Measurements from ENCODE around the gene DOCK11. TPM values are rescaled to one million over a fixed set of nuclear protein-coding genes. Genes with fewer than 3 reads are reported as not detected.

The DOCK11 gene
- total RNA-seq, 2 experiments from 2014 or later: 62.6 to 66.0 TPM

DNA sequence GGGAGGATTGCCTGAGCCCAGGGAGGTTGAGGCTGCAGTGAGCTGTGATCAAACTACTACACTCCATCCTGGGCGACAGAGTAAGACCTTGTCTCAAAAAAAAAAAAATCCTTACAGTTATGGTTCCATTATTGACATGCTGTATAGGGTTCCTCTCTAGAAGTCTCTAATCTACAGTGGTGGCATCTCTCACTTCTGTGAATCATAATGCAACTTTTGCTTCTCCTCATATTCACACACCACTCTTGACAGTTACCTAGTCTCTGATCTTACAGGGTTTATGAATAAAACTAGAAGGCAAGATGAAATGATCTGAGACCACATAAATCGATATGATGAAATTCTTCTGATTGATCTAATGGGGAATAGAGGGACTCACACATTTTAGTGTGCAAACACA is 40.6 kb downstream of the DOCK11 start:
- ChIA-PET POLR2A (interaction anchor here (0.8 to 12.2 kb wide), 3 partner anchors 17 to 40 kb away, joined by 3 to 155 read pairs (median 3); partner anchors contain the start of gene DOCK11), CTCF (interaction anchor here (1.3 to 5.3 kb wide), 2 partner anchors 22 to 40 kb away, joined by 4 to 23 read pairs; partner anchors contain the start of gene DOCK11)
- Mint-ChIP-seq H3K27ac (peak overlapping the region; percentile 89), H3K4me1 (ENCODE audit: low read depth) (peaks cover 58% of the 10 kb centered on the region), H3K36me3 (ENCODE audit: low read depth) (peaks cover 12% of the 10 kb centered on the region), H3K27me3 (ENCODE audit: low read depth) (no peaks in the 10 kb centered on the region), H3K9me3 (ENCODE audit: insufficient read depth) (no peaks in the 10 kb centered on the region), H3K4me3 (peak overlapping the region; percentile 42)
- DNase-seq (no peak), ATAC-seq (peak; percentile 74)

DNA sequence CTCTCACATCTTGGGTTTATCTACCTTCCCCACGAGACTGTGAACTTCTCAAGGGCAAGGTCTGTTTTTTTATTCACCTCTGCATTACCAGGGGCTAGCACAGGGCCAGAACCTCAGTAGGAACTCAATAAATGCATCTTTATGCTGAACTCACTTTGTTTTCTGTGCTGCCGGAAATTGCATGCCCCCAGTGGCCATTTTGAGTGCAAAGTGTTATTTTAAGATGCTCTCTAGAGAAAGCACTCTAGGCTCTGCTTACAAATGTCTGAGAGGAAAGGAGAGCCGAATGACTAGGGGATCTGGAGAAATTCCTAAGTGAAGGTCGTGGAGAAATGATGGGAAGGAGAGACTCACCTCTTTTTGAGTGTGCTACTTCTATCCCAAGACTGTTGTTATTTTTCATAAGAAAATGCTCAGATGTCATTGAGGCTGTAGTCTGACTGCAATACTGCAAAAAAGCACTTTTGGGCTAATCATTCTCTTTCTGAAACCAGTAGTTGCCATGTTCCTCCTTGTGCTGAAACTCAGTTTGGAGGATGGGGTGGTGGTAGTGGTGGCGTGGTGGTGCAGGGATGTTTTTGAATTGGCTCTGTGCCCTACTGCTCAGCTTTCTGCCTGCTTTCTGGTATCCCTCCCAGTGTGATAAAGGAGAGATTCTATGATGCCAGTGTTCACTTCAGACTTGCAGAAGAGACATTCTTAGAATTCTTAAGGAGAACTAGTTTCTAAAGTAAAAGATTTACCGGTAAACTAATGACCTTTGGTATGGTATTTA is 41.3 kb downstream of the DOCK11 start:
- Mint-ChIP-seq H3K27ac (peak overlapping the region; percentile 89), H3K4me3 (peak overlapping the region; percentile 42), H3K36me3 (ENCODE audit: low read depth) (peaks cover 11% of the 10 kb centered on the region), H3K9me3 (ENCODE audit: insufficient read depth) (no peaks in the 10 kb centered on the region), H3K4me1 (ENCODE audit: low read depth) (peaks cover 54% of the 10 kb centered on the region), H3K27me3 (ENCODE audit: low read depth) (no peaks in the 10 kb centered on the region)
- CTCF ChIA-PET: interaction anchor here (1.8 to 5.3 kb wide), 2 partner anchors 38 to 41 kb away, joined by 7 to 23 read pairs; partner anchors contain the start of gene DOCK11
- POLR2A ChIA-PET: interaction anchor here (0.8 to 12.2 kb wide), 3 partner anchors 16 to 41 kb away, joined by 3 to 155 read pairs (median 3); partner anchors contain the start of gene DOCK11
- DNase-seq (peak; percentile 65), ATAC-seq (peak; percentile 84)

- no peaks in the 10 kb centered on the region for H3K9me3 Mint-ChIP-seq (ENCODE audit: insufficient read depth)
- peak overlapping the region; percentile 46 for H3K27ac Mint-ChIP-seq
- DNase-seq: no peak
- H3K4me3 Mint-ChIP-seq: no peak overlapping the region
- peaks cover 46% of the 10 kb centered on the region for H3K4me1 Mint-ChIP-seq (ENCODE audit: low read depth)
- no peaks in the 10 kb centered on the region for H3K27me3 Mint-ChIP-seq (ENCODE audit: low read depth)
- no peak for ATAC-seq
- CTCF ChIA-PET: interaction anchor here (0.7 to 5.3 kb wide), 5 partner anchors 8 to 957 kb away, joined by 3 to 23 read pairs (median 3); partner anchors contain the start of gene DOCK11
- POLR2A ChIA-PET: interaction anchor here (12.2 kb wide), 1 partner anchor 42 kb away, joined by 155 read pairs; the partner anchor contains the start of gene DOCK11
- H3K36me3 Mint-ChIP-seq (ENCODE audit: low read depth): peaks cover 6% of the 10 kb centered on the region
Measured at GRCh38 chrX:118538386-118538785, 42.8 kb downstream of the DOCK11 start.

DNA sequence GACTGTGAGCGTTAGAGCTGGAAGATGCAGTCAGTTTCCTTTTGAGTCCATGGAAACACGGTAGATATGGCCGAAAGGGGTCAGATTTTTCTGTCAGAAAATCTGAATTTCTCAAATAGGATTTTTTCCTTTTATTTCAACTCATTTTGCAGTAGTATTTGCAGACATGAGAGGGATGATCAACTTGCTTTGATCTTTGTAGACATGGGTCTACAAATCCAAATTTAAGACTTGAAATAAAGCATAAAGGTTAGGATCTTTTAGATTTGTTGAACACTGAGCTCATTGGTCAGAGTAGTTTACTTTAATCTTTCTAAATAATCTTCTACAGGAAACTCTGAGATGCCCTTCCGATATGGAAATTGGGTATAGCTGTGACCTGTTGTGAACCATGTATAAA is 44.7 kb downstream of the DOCK11 start:
- CTCF ChIA-PET: no interaction called here
- ATAC-seq (no peak), DNase-seq (no peak)
- no peak overlapping the region for H3K27ac Mint-ChIP-seq
- POLR2A ChIA-PET: interaction anchor here (1.4 to 1.5 kb wide), 2 partner anchors 43 to 44 kb away, joined by 4 to 8 read pairs; partner anchors contain the start of gene DOCK11
- H3K9me3 Mint-ChIP-seq (ENCODE audit: insufficient read depth): no peaks in the 10 kb centered on the region
- peaks cover 12% of the 10 kb centered on the region for H3K36me3 Mint-ChIP-seq (ENCODE audit: low read depth)
- no peaks in the 10 kb centered on the region for H3K27me3 Mint-ChIP-seq (ENCODE audit: low read depth)
- H3K4me3 Mint-ChIP-seq: no peak overlapping the region
- peaks cover 33% of the 10 kb centered on the region for H3K4me1 Mint-ChIP-seq (ENCODE audit: low read depth)

DNA sequence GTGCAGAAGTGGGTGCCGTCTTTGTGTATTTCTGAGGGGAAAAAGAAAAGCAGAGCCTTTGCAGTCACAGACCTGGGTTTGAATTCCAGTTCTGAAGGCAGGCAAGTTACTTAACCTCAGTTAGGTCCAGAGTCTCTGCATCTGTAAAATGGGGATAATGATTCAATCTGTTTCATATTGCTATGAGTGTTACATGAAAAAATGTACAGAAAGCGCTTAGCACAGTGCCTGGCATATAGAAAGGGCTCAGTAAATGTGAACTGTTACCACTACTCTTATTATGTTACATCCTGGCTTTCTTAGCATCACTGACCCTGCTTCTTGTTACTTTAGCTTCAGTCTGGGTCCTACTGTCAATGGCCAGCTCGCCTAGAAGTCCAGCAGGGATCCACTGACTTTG is 45.9 kb downstream of the DOCK11 start:
- H3K27me3 Mint-ChIP-seq (ENCODE audit: low read depth): no peaks in the 10 kb centered on the region
- H3K4me3 Mint-ChIP-seq: no peak overlapping the region
- DNase-seq (no peak), ATAC-seq (no peak)
- H3K4me1 Mint-ChIP-seq (ENCODE audit: low read depth): peaks cover 22% of the 10 kb centered on the region
- CTCF ChIA-PET: no interaction called here
- H3K36me3 Mint-ChIP-seq (ENCODE audit: low read depth): peaks cover 21% of the 10 kb centered on the region
- POLR2A ChIA-PET: interaction anchor here (0.6 kb wide), 1 partner anchor 9 kb away, joined by 4 read pairs; no protein-coding TSS in a partner anchor
- H3K27ac Mint-ChIP-seq: no peak overlapping the region
- no peaks in the 10 kb centered on the region for H3K9me3 Mint-ChIP-seq (ENCODE audit: insufficient read depth)

DNA sequence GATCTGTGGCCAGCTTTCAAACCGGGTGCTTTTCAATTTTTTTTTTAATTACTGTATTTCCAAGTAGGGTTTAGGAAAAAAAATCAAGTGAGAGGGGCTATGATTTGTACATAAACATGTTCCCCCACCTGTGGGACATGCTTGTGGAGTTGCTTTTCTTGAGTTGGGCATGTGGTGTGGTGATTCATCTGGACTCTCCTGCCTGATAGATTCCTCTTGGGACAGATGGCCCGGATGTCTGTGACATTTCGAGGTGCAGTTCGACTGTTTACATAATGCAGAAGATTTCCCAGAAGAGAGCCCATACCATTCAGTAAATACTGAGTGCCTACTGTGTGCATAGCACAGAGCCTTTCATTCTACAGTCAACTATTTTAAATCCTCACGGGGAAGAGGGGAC is 49.9 kb downstream of the DOCK11 start:
- Mint-ChIP-seq H3K4me1 (ENCODE audit: low read depth) (no peaks in the 10 kb centered on the region), H3K27me3 (ENCODE audit: low read depth) (no peaks in the 10 kb centered on the region), H3K4me3 (no peak overlapping the region), H3K9me3 (ENCODE audit: insufficient read depth) (no peaks in the 10 kb centered on the region), H3K36me3 (ENCODE audit: low read depth) (peaks cover 34% of the 10 kb centered on the region), H3K27ac (no peak overlapping the region)
- DNase-seq (no peak), ATAC-seq (no peak)
- CTCF ChIA-PET: no interaction called here
- POLR2A ChIA-PET: no interaction called here

GRCh38 chrX:118548841-118549240 is 53.2 kb downstream of the DOCK11 start:
- peaks cover 40% of the 10 kb centered on the region for H3K36me3 Mint-ChIP-seq (ENCODE audit: low read depth)
- no peak overlapping the region for H3K27ac Mint-ChIP-seq
- no peaks in the 10 kb centered on the region for H3K27me3 Mint-ChIP-seq (ENCODE audit: low read depth)
- H3K9me3 Mint-ChIP-seq (ENCODE audit: insufficient read depth): no peaks in the 10 kb centered on the region
- ChIA-PET POLR2A (no interaction called here), CTCF (interaction anchor here (1.4 kb wide), 1 partner anchor 52 kb away, joined by 6 read pairs; no protein-coding TSS in a partner anchor)
- ATAC-seq (no peak), DNase-seq (no peak)
- peaks cover 12% of the 10 kb centered on the region for H3K4me1 Mint-ChIP-seq (ENCODE audit: low read depth)
- no peak overlapping the region for H3K4me3 Mint-ChIP-seq

GRCh38 chrX:118550792-118551191 is 55.2 kb downstream of the DOCK11 start:
- H3K36me3 Mint-ChIP-seq (ENCODE audit: low read depth): peaks cover 42% of the 10 kb centered on the region
- H3K4me1 Mint-ChIP-seq (ENCODE audit: low read depth): peaks cover 23% of the 10 kb centered on the region
- ChIA-PET POLR2A (interaction anchor here (0.7 to 1.2 kb wide), 2 partner anchors 9 to 54 kb away, joined by 4 to 5 read pairs; no protein-coding TSS in a partner anchor), CTCF (no interaction called here)
- no peak overlapping the region for H3K4me3 Mint-ChIP-seq
- no peaks in the 10 kb centered on the region for H3K27me3 Mint-ChIP-seq (ENCODE audit: low read depth)
- H3K9me3 Mint-ChIP-seq (ENCODE audit: insufficient read depth): no peaks in the 10 kb centered on the region
- DNase-seq (no peak), ATAC-seq (no peak)
- no peak overlapping the region for H3K27ac Mint-ChIP-seq

DNA sequence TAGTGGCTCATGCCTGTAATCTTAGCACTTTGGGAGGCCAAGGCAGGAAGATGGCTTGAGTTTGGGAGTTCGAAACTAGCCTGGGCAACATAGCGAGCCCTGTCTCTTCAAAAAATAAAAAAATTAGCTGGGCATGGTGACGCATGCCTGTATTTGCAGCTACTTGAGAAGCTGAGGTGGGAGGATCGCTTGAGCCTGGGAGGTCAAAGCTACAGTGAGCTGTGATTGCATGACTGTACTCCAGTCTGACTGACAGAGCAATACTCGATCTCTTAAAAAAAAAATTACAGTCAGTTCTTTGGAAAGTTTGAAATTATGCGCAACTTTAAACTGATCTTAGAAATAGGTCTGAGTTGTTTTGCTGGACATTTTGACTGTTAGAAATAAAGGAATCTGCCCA is 55.8 kb downstream of the DOCK11 start:
- Mint-ChIP-seq H3K4me3 (no peak overlapping the region), H3K4me1 (ENCODE audit: low read depth) (peaks cover 23% of the 10 kb centered on the region), H3K27ac (no peak overlapping the region), H3K36me3 (ENCODE audit: low read depth) (peaks cover 38% of the 10 kb centered on the region), H3K9me3 (ENCODE audit: insufficient read depth) (no peaks in the 10 kb centered on the region), H3K27me3 (ENCODE audit: low read depth) (no peaks in the 10 kb centered on the region)
- CTCF ChIA-PET: no interaction called here
- DNase-seq (no peak), ATAC-seq (no peak)
- POLR2A ChIA-PET: interaction anchor here (1.2 kb wide), 1 partner anchor 54 kb away, joined by 5 read pairs; no protein-coding TSS in a partner anchor

DNA sequence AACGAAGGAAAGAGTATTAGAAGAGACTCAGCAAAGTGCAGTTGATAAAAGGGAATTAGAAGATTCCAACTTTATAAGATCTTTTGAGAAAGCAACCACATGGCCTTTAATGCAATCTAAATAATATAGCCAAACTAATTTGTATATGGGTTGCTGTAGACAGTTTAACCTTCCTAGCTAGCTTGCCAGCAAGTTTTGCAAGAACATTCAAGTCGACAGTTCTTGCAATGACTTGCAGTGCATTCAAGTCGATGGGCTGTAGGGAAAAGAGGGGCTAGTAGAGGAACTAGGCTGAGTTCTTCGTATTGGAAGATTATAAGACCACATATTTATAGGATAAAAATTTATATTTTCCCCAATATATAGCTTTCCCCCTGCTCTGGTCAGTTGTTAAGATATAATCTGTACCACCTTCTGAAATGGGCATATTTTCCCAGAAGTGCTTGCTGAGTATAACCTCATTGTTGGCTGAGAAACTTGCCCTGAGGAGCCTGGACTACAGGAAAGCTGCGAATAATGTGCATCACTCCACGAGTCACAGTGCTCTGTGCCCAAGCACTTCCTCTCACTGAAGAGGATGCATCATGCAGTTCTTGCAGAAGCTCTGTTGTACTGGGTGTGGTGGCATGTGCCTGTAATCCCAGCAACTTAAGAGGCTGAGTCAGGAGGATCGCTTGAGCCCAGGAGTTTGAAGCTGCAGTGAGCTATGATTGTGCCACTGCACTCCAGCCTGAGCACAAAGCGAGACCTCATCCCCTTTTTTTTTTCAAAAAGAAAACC is 56.7 kb downstream of the DOCK11 start:
- Mint-ChIP-seq H3K27ac (no peak overlapping the region), H3K36me3 (ENCODE audit: low read depth) (peaks cover 43% of the 10 kb centered on the region), H3K9me3 (ENCODE audit: insufficient read depth) (no peaks in the 10 kb centered on the region), H3K4me1 (ENCODE audit: low read depth) (peaks cover 23% of the 10 kb centered on the region), H3K4me3 (no peak overlapping the region), H3K27me3 (ENCODE audit: low read depth) (no peaks in the 10 kb centered on the region)
- CTCF ChIA-PET: interaction anchor here (1.1 kb wide), 1 partner anchor 50 kb away, joined by 3 read pairs; no protein-coding TSS in a partner anchor
- no peak for ATAC-seq
- DNase-seq: no peak
- POLR2A ChIA-PET: interaction anchor here (0.9 kb wide), 1 partner anchor 16 kb away, joined by 3 read pairs; no protein-coding TSS in a partner anchor

DNA sequence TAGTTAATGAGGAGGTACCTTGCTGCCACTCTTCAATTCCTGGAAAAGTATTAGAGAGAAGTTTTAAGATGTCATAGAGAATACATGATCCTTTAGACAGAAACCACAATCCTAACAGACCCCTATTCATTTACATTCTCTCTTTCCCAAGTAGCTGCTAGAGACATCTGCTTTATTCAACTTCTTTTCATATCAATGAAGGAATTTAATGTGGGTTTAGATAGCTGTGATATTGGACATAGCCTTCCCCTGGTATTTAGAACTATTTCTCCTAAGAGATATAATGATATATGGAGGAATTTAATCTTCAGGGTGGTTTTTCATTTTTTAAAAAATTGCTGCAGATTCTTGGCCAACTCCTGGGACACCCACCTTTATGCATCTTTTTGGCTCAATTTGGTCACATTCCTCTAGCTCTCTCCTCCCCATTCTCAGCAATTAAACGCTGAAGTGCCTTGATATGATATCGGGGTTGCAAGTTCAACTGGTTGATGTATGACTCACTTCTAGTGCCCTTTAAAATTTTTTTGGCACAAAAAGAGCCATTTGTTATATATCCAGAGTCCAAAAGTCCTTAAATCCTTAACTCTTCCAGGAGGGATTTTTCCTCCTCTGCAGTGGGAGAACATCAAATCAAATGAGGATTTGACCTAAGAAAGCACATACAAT is 57.6 kb downstream of the DOCK11 start:
- H3K4me3 Mint-ChIP-seq: no peak overlapping the region
- ATAC-seq (no peak), DNase-seq (no peak)
- peaks cover 38% of the 10 kb centered on the region for H3K36me3 Mint-ChIP-seq (ENCODE audit: low read depth)
- H3K27me3 Mint-ChIP-seq (ENCODE audit: low read depth): no peaks in the 10 kb centered on the region
- ChIA-PET POLR2A (interaction anchor here (0.9 kb wide), 1 partner anchor 17 kb away, joined by 3 read pairs; no protein-coding TSS in a partner anchor), CTCF (interaction anchor here (0.9 to 1.1 kb wide), 2 partner anchors 49 to 94 kb away, joined by 3 read pairs; no protein-coding TSS in a partner anchor)
- H3K4me1 Mint-ChIP-seq (ENCODE audit: low read depth): peaks cover 23% of the 10 kb centered on the region
- H3K9me3 Mint-ChIP-seq (ENCODE audit: insufficient read depth): no peaks in the 10 kb centered on the region
- no peak overlapping the region for H3K27ac Mint-ChIP-seq

All from activated CD8-positive, alpha-beta T cell treated with anti-CD3 and anti-CD28 coated beads, Interleukin-2, amount 10 ng/mL, durations not matched to agents 7 days and 5 days (primary cell).